OCI-LY1 (cell line): ENCODE results near the gene SLC4A1.

Source experiments
- H2AFZ ChIP-seq: fragments of 200-600 bp; sonication (generic), shearing (Covaris generic); 2 replicates; pipeline ENCODE4 v1.6.0; 2014; ENCODE audit warnings: antibody characterized with exemption, mild to moderate bottlenecking, low read length
- H3F3A ChIP-seq: fragments of 200-600 bp; sonication (generic), shearing (Covaris generic); 2 replicates; pipeline ENCODE4 v1.6.0; 2014; ENCODE audit warnings: mild to moderate bottlenecking, antibody characterized with exemption, low read length, moderate library complexity; ENCODE audit not compliant: insufficient read depth
- H3K27ac ChIP-seq: fragments of 200-600 bp; sonication (generic); 2 replicates; pipeline ENCODE4 v1.5.1; 2014; ENCODE audit warnings: low read length, mixed run types, mild to moderate bottlenecking, low read depth; ENCODE audit not compliant: poor library complexity, severe bottlenecking
- H3K27me3 ChIP-seq: fragments of 200-600 bp; sonication (generic); 2 replicates; pipeline ENCODE4 v1.6.0; 2014; ENCODE audit warnings: antibody characterized with exemption, mild to moderate bottlenecking, low read length, moderate library complexity; ENCODE audit not compliant: insufficient read depth
- H3K36me3 ChIP-seq: fragments of 200-600 bp; sonication (generic); 2 replicates; pipeline ENCODE4 v1.6.1; 2014; ENCODE audit warnings: mild to moderate bottlenecking, antibody characterized with exemption, low read length, moderate library complexity, mixed read lengths; ENCODE audit not compliant: insufficient read depth
- H3K4me1 ChIP-seq: fragments of 200-600 bp; sonication (generic); 2 replicates; pipeline ENCODE4 v1.5.1; 2014; ENCODE audit warnings: mild to moderate bottlenecking, low read length, moderate library complexity; ENCODE audit not compliant: insufficient read depth, severe bottlenecking
- H3K4me2 ChIP-seq: fragments of 200-600 bp; sonication (generic), shearing (Covaris generic); 2 replicates; pipeline ENCODE4 v1.6.1; 2014; ENCODE audit warnings: low read length
- H3K4me3 ChIP-seq: fragments of 200-600 bp; sonication (generic); 2 replicates; pipeline ENCODE4 v1.5.1; 2014; ENCODE audit warnings: low read length, low read depth, mild to moderate bottlenecking, mixed read lengths; ENCODE audit not compliant: poor library complexity, severe bottlenecking
- H3K79me2 ChIP-seq: fragments of 200-600 bp; shearing (Covaris generic); 2 replicates; pipeline ENCODE4 v1.6.1; 2016; ENCODE audit warnings: mixed run types, low read length, mixed read lengths; ENCODE audit not compliant: insufficient read depth
- H3K9ac ChIP-seq: fragments of 200-600 bp; sonication (generic), shearing (Covaris generic); 2 replicates; pipeline ENCODE4 v1.6.1; 2014; ENCODE audit warnings: mild to moderate bottlenecking, low read length, mixed read lengths
- H3K9me2 ChIP-seq: fragments of 200-600 bp; sonication (generic), shearing (Covaris generic); 2 replicates; pipeline ENCODE4 v1.6.1; 2014; ENCODE audit warnings: low read depth, mild to moderate bottlenecking, low read length, mixed read lengths
- H3K9me3 ChIP-seq: fragments of 200-600 bp; shearing (Covaris generic); 2 replicates; pipeline ENCODE4 v1.6.1; 2014; ENCODE audit warnings: low read length, mixed read lengths
- H4K20me1 ChIP-seq: fragments of 200-600 bp; sonication (generic), shearing (Covaris generic); 2 replicates; pipeline ENCODE4 v1.6.0; 2016; ENCODE audit warnings: mild to moderate bottlenecking, low read length; ENCODE audit not compliant: insufficient read depth
- EZH2 ChIP-seq: fragments of 200-600 bp; sonication (generic), shearing (Covaris generic); IDR thresholded peaks from 2 replicates; pipeline ENCODE4 v1.8.0; 2017; ENCODE audit warnings: borderline replicate concordance, mixed run types, mild to moderate bottlenecking, antibody characterized with exemption, low read length, moderate library complexity, mixed read lengths
- TF ChIP-seq, protein P1 (sequence below): fragments of 200-600 bp; sonication (generic), shearing (Covaris generic); IDR thresholded peaks from 2 replicates; pipeline ENCODE4 v1.5.1; 2017; ENCODE audit warnings: mild to moderate bottlenecking, antibody characterized with exemption, low read length, moderate library complexity, mixed read lengths

Gene SLC4A1

GRCh38 chr17:44204441-44204882, 63.5 kb downstream of the SLC4A1 start:
- peak overlapping the region; percentile 19 for H3K27ac ChIP-seq

GRCh38 chr17:44203731-44204440, 64.0 kb downstream of the SLC4A1 start:
- no peak for TF ChIP-seq EZH2
- TF ChIP-seq, protein P1, sequence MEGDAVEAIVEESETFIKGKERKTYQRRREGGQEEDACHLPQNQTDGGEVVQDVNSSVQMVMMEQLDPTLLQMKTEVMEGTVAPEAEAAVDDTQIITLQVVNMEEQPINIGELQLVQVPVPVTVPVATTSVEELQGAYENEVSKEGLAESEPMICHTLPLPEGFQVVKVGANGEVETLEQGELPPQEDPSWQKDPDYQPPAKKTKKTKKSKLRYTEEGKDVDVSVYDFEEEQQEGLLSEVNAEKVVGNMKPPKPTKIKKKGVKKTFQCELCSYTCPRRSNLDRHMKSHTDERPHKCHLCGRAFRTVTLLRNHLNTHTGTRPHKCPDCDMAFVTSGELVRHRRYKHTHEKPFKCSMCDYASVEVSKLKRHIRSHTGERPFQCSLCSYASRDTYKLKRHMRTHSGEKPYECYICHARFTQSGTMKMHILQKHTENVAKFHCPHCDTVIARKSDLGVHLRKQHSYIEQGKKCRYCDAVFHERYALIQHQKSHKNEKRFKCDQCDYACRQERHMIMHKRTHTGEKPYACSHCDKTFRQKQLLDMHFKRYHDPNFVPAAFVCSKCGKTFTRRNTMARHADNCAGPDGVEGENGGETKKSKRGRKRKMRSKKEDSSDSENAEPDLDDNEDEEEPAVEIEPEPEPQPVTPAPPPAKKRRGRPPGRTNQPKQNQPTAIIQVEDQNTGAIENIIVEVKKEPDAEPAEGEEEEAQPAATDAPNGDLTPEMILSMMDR, result peak; percentile 90
- no peaks in the 10 kb centered on the region; the same call in 1 of the 2 replicates for H3F3A ChIP-seq
- H3K4me3 ChIP-seq, result no peak overlapping the region
- peaks cover 14% of the 10 kb centered on the region for H3K4me1 ChIP-seq
- H3K9me2 ChIP-seq, result no peaks in the 10 kb centered on the region
- peak overlapping the region; percentile 19 for H3K27ac ChIP-seq
- H3K4me2 ChIP-seq, result no peak overlapping the region
- no peak overlapping the region for H2AFZ ChIP-seq
- no peaks in the 10 kb centered on the region for H4K20me1 ChIP-seq
- no peaks in the 10 kb centered on the region for H3K79me2 ChIP-seq
- no peaks in the 10 kb centered on the region for H3K27me3 ChIP-seq
- no peaks in the 10 kb centered on the region for H3K9me3 ChIP-seq
- peaks cover 24% of the 10 kb centered on the region for H3K36me3 ChIP-seq
- no peak overlapping the region for H3K9ac ChIP-seq

More at GRCh38 chr17:44204441-44204882, 63.5 kb downstream of the SLC4A1 start:
- Histone ChIP-seq H4K20me1 (no peaks in the 10 kb centered on the region), H3K27me3 (no peaks in the 10 kb centered on the region), H2AFZ (no peak overlapping the region), H3K4me3 (no peak overlapping the region), H3K4me1 (peaks cover 14% of the 10 kb centered on the region), H3K4me2 (no peak overlapping the region), H3K79me2 (no peaks in the 10 kb centered on the region), H3K36me3 (peaks cover 29% of the 10 kb centered on the region), H3K9ac (no peak overlapping the region), H3F3A (no peaks in the 10 kb centered on the region; the same call in 1 of the 2 replicates), H3K9me2 (no peaks in the 10 kb centered on the region), H3K9me3 (no peaks in the 10 kb centered on the region)
- TF ChIP-seq, protein P1, result no peak
- no peak for TF ChIP-seq EZH2

GRCh38 chr17:44202756-44203155, 65.2 kb downstream of the SLC4A1 start:
- Histone ChIP-seq H3K79me2 (no peaks in the 10 kb centered on the region), H3K4me1 (peaks cover 23% of the 10 kb centered on the region), H3K9ac (no peak overlapping the region), H2AFZ (no peak overlapping the region), H3K36me3 (peaks cover 12% of the 10 kb centered on the region), H3K27ac (peak overlapping the region; percentile 49), H3K9me2 (no peaks in the 10 kb centered on the region), H3K4me3 (no peak overlapping the region), H4K20me1 (no peaks in the 10 kb centered on the region), H3K4me2 (no peak overlapping the region), H3K27me3 (no peaks in the 10 kb centered on the region), H3K9me3 (no peaks in the 10 kb centered on the region), H3F3A (no peaks in the 10 kb centered on the region; the same call in 1 of the 2 replicates)
- no peak for TF ChIP-seq EZH2
- TF ChIP-seq, protein P1, result no peak
